Large intestine (tissue), 3 donors: ENCODE data around the gene LBP. TPM values are rescaled to one million over a fixed set of nuclear protein-coding genes. Genes with fewer than 3 reads are reported as not detected.
A peak's percentile ranks its signal among the peaks of the same experiment; 100 is the strongest.
"Not testable (repeated sequence)": the region's sequence is repeated elsewhere in the genome, so short reads cannot be mapped to it uniquely, and the experiment has no call there.

Source experiments
- DNase-seq, 2 donors: peaks; one replicate each; pipeline versions ENCODE4 v3.0.0 to v3.0.0-alpha.2; 2013
- H3K27ac ChIP-seq: one replicate; pipeline ENCODE4 v1.5.1; 2013; ENCODE audit warnings: low read length
- H3K27me3 ChIP-seq: 2 replicates; pipeline ENCODE4 v1.6.1; 2013; ENCODE audit warnings: low read length; ENCODE audit not compliant: control insufficient read depth, insufficient read depth
- H3K36me3 ChIP-seq: 2 replicates; pipeline ENCODE4 v1.6.1; 2013; ENCODE audit warnings: low read length; ENCODE audit not compliant: control insufficient read depth, insufficient read depth
- H3K4me1 ChIP-seq: one replicate; pipeline ENCODE4 v1.6.1; 2013; ENCODE audit warnings: low read length; ENCODE audit not compliant: control insufficient read depth, insufficient read depth
- H3K4me3 ChIP-seq: one replicate; pipeline ENCODE4 v1.5.1; 2013; ENCODE audit warnings: low read length
- H3K9me3 ChIP-seq: one replicate; pipeline ENCODE4 v1.6.1; 2013; ENCODE audit warnings: mild to moderate bottlenecking, low read depth, low read length, moderate library complexity; ENCODE audit not compliant: control insufficient read depth
- WGBS: methylation state at CpG from one replicate; pipeline ENCODE4 v1.1.5; 2013; ENCODE audit warnings: low lambda C conversion rate; ENCODE audit not compliant: insufficient coverage; 5-methylcytosine and 5-hydroxymethylcytosine counted together
- polyA plus RNA-seq: library from polyadenylated mRNA; unstranded; fragments of 120-200 nt; gene quantifications from one replicate; pipeline ENCODE4 v1.2.1, GENCODE V29; 2013

Gene LBP
- polyA plus RNA-seq, 1 donor, result 0.03 TPM

- no peak overlapping the region for H3K4me3 ChIP-seq
- H3K27ac ChIP-seq, result no peak overlapping the region
- H3K27me3 ChIP-seq, result peaks cover 7% of the 10 kb centered on the region
- peaks cover under 1% of the 10 kb centered on the region for H3K4me1 ChIP-seq
- WGBS, result 83% methylated on average over 1 of the region's 6 CpGs
- peaks cover 13% of the 10 kb centered on the region for H3K9me3 ChIP-seq
- no peak for DNase-seq
- H3K36me3 ChIP-seq, result no peaks in the 10 kb centered on the region
These were observed 8.6 kb upstream of the LBP start for GRCh38 chr20:38337561-38338140.

GRCh38 chr20:38338849-38339520, 7.3 kb upstream of the LBP start:
- Histone ChIP-seq H3K4me1 (peaks cover 9% of the 10 kb centered on the region), H3K9me3 (peaks cover 13% of the 10 kb centered on the region), H3K4me3 (no peak overlapping the region), H3K27me3 (peaks cover 7% of the 10 kb centered on the region), H3K27ac (no peak overlapping the region), H3K36me3 (no peaks in the 10 kb centered on the region)
- WGBS, result 40% methylated on average over 2 of the region's 7 CpGs
- no peak for DNase-seq

- Histone ChIP-seq H3K9me3 (peaks cover 13% of the 10 kb centered on the region), H3K4me1 (peaks cover 11% of the 10 kb centered on the region)
- H3K4me3 ChIP-seq, H3K27ac ChIP-seq, H3K27me3 ChIP-seq, DNase-seq, H3K36me3 ChIP-seq: not testable (repeated sequence)
- WGBS, result no CpG with 5 or more reads among the region's 8 CpGs
These were observed 6.8 kb upstream of the LBP start for GRCh38 chr20:38339521-38339896.

- Histone ChIP-seq H3K4me3 (no peak overlapping the region), H3K36me3 (no peaks in the 10 kb centered on the region), H3K27me3 (peaks cover 7% of the 10 kb centered on the region), H3K4me1 (peaks cover 11% of the 10 kb centered on the region), H3K9me3 (peaks cover 13% of the 10 kb centered on the region), H3K27ac (no peak overlapping the region)
- no peak for DNase-seq
- WGBS, result no CpG with 5 or more reads among the region's 3 CpGs
These were observed 6.3 kb upstream of the LBP start for GRCh38 chr20:38339997-38340396.

- Histone ChIP-seq H3K4me3 (no peak overlapping the region), H3K27me3 (peaks cover 4% of the 10 kb centered on the region), H3K4me1 (peaks cover 11% of the 10 kb centered on the region), H3K36me3 (no peaks in the 10 kb centered on the region), H3K9me3 (peaks cover 11% of the 10 kb centered on the region), H3K27ac (no peak overlapping the region)
- DNase-seq, result no peak
- WGBS, result 83% methylated on average over 1 of the region's 6 CpGs
These were observed 5.6 kb upstream of the LBP start for GRCh38 chr20:38340693-38341092.

GRCh38 chr20:38342216-38342615, 4.1 kb upstream of the LBP start:
- DNase-seq, result no peak
- WGBS, result no CpG with 5 or more reads among the region's 7 CpGs
- H3K36me3 ChIP-seq, result no peaks in the 10 kb centered on the region
- H3K4me3 ChIP-seq, result no peak overlapping the region
- H3K4me1 ChIP-seq, result peaks cover 11% of the 10 kb centered on the region
- H3K9me3 ChIP-seq, result peaks cover 11% of the 10 kb centered on the region
- no peaks in the 10 kb centered on the region for H3K27me3 ChIP-seq
- no peak overlapping the region for H3K27ac ChIP-seq

- peak overlapping the region; percentile 55 for H3K27ac ChIP-seq
These were observed 3.5 kb upstream of the LBP start for GRCh38 chr20:38342713-38343310.

GRCh38 chr20:38343311-38344106, 2.8 kb upstream of the LBP start:
- H3K4me1 ChIP-seq, result peaks cover 11% of the 10 kb centered on the region
- no CpG with 5 or more reads among the region's 16 CpGs for WGBS
- H3K9me3 ChIP-seq, result peaks cover under 1% of the 10 kb centered on the region
- no peaks in the 10 kb centered on the region for H3K36me3 ChIP-seq
- peak overlapping the region; percentile 15 for H3K4me3 ChIP-seq
- H3K27ac ChIP-seq, result peak overlapping the region; percentile 55
- DNase-seq, result peak; percentile 82 to 89
- H3K27me3 ChIP-seq, result no peaks in the 10 kb centered on the region

More at GRCh38 chr20:38342713-38343310, 3.5 kb upstream of the LBP start:
- no peaks in the 10 kb centered on the region for H3K36me3 ChIP-seq
- H3K4me1 ChIP-seq, result peaks cover 11% of the 10 kb centered on the region
- WGBS, result no CpG with 5 or more reads among the region's 5 CpGs
- peak overlapping the region; percentile 15 for H3K4me3 ChIP-seq
- H3K27me3 ChIP-seq, result no peaks in the 10 kb centered on the region
- peaks cover 8% of the 10 kb centered on the region for H3K9me3 ChIP-seq
- DNase-seq, result no peak

GRCh38 chr20:38344107-38344701, 2.1 kb upstream of the LBP start:
- Histone ChIP-seq H3K9me3 (no peaks in the 10 kb centered on the region), H3K36me3 (no peaks in the 10 kb centered on the region), H3K4me1 (peaks cover 11% of the 10 kb centered on the region), H3K27ac (no peak overlapping the region), H3K4me3 (no peak overlapping the region), H3K27me3 (no peaks in the 10 kb centered on the region)
- DNase-seq, result no peak
- WGBS, result no CpG with 5 or more reads among the region's 5 CpGs

GRCh38 chr20:38345643-38346042, 639 bp upstream of the LBP start:
- H3K4me1 ChIP-seq, result peaks cover 11% of the 10 kb centered on the region
- no peaks in the 10 kb centered on the region for H3K9me3 ChIP-seq
- no peak overlapping the region for H3K27ac ChIP-seq
- DNase-seq, result no peak
- WGBS, result no CpG with 5 or more reads among the region's 2 CpGs
- H3K27me3 ChIP-seq, result no peaks in the 10 kb centered on the region
- no peaks in the 10 kb centered on the region for H3K36me3 ChIP-seq
- no peak overlapping the region for H3K4me3 ChIP-seq
